ENCODE data around the gene ADAM10. TPM values are rescaled to one million over a fixed set of nuclear protein-coding genes. Genes with fewer than 3 reads are reported as not detected.
A peak's percentile ranks its signal among the peaks of the same experiment; 100 is the strongest.

ADAM10 gene
- polyA plus RNA-seq, 1 donor (not counting 4 experiments of a cell fraction or from before 2014, with no cell fraction given): 198 TPM

DNA sequence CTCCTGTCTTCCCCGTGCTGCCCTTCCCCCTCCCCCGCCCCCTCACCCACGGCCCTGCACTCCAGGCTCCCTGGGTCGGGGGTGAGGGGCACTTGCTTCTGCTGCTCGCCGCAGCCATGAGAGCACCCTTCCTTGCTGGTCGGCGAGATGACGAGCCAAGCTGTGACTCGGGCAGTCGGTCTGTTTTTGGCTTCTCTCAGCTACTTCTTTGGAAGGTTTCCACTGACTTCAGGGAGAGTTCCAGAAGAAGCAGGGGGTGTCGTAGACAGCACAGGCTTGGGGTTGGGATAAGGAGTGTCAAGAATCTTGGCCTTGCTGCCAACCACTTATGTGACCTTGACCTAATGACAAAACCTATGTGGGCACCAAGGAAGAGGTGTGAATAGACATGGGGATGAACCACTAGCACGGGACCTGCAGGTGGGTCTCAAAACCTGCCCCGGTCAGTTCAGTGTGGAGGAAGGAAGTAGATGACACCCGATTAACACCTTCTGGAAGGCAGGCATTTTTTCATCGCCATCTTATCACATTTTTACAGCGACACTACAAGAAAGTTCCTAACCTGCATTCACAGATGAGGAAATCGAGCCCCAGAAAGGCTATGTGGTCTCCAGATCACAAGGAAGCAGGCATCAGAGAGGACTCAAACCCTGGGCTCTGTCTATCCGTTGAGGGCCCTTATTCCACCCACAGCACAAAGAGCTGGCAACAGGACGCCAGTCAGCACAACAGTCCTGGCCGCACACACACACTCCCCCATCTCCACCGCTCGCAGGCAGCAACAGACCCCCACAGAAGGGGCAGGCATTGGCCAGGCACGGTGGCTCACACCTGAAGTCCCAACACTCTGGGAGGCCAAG, 196.8 kb downstream of the ADAM10 start:
- no peak for DNase-seq (ENCODE audit: low read depth, low spot score)
- no peak overlapping the region for H3K9ac ChIP-seq (ENCODE audit: control insufficient read depth, extremely low read depth, insufficient read depth, low read length)
- dilution Hi-C loops (cut with MboI; ENCODE audit: extremely low pct_ligation_motif_present, low sequenced_read_pairs): no loop called here

GRCh38 chr15:58551764-58552504, 197.6 kb downstream of the ADAM10 start:
- Histone ChIP-seq H2AFZ (ENCODE audit: control insufficient read depth, low read length) (peak overlapping the region; percentile 17), H3K36me3 (ENCODE audit: control insufficient read depth in 2 of 2, extremely low read depth in 1 of 2, insufficient read depth in 2 of 2, low read length in 2 of 2) (no peaks in the 10 kb centered on the region)

More for the DNA sequence above, 196.8 kb downstream of the ADAM10 start:
- H3K79me2 ChIP-seq (ENCODE audit: control insufficient read depth, insufficient read depth, low read length): no peaks in the 10 kb centered on the region
- H4K20me1 ChIP-seq (ENCODE audit: control insufficient read depth, extremely low read depth, insufficient read depth, low read length): no peaks in the 10 kb centered on the region
- no peaks in the 10 kb centered on the region for H3K27me3 ChIP-seq (ENCODE audit: control insufficient read depth, extremely low read depth, insufficient read depth, low read length)
- no peak overlapping the region for H3K4me2 ChIP-seq (ENCODE audit: control insufficient read depth, extremely low read depth, insufficient read depth, low read depth, low read length)
- peaks cover 15% of the 10 kb centered on the region for H3K4me1 ChIP-seq (ENCODE audit: control insufficient read depth, extremely low read depth, insufficient read depth, low read length)
- H3K36me3 ChIP-seq (ENCODE audit: control insufficient read depth in 2 of 2, extremely low read depth in 1 of 2, insufficient read depth in 2 of 2, low read length in 2 of 2): no peaks in the 10 kb centered on the region
- FAIRE-seq: no peak
- H3K27ac ChIP-seq (ENCODE audit: control insufficient read depth, insufficient read depth, low read length): no peak overlapping the region
- TF ChIP-seq EZH2 (IDR thresholded peaks at IDR 0.05; ENCODE audit: low read length): no peak
- TF ChIP-seq, protein P1, sequence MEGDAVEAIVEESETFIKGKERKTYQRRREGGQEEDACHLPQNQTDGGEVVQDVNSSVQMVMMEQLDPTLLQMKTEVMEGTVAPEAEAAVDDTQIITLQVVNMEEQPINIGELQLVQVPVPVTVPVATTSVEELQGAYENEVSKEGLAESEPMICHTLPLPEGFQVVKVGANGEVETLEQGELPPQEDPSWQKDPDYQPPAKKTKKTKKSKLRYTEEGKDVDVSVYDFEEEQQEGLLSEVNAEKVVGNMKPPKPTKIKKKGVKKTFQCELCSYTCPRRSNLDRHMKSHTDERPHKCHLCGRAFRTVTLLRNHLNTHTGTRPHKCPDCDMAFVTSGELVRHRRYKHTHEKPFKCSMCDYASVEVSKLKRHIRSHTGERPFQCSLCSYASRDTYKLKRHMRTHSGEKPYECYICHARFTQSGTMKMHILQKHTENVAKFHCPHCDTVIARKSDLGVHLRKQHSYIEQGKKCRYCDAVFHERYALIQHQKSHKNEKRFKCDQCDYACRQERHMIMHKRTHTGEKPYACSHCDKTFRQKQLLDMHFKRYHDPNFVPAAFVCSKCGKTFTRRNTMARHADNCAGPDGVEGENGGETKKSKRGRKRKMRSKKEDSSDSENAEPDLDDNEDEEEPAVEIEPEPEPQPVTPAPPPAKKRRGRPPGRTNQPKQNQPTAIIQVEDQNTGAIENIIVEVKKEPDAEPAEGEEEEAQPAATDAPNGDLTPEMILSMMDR (optimal IDR thresholded peaks at IDR 0.05 in 1 of 3, IDR thresholded peaks at IDR 0.05 in 1 of 3, conservative IDR thresholded peaks at IDR 0.05 in 1 of 3; ENCODE audit: extremely low read depth in 1 of 3, insufficient read depth in 2 of 3, low read length in 3 of 3): no peak
- no peak overlapping the region for H3K4me3 ChIP-seq (ENCODE audit: control insufficient read depth in 2 of 3, extremely low read depth in 1 of 3, insufficient read depth in 2 of 3, low read depth in 1 of 3, low read length in 3 of 3)
- H3K9me3 ChIP-seq (ENCODE audit: control insufficient read depth, low read depth, low read length): no peaks in the 10 kb centered on the region
- H2AFZ ChIP-seq (ENCODE audit: control insufficient read depth, low read length): no peak overlapping the region
- H3K9me1 ChIP-seq (ENCODE audit: control insufficient read depth, extremely low read depth, insufficient read depth, low read length): no peaks in the 10 kb centered on the region

More at GRCh38 chr15:58551764-58552504, 197.6 kb downstream of the ADAM10 start:
- no peaks in the 10 kb centered on the region for H3K27me3 ChIP-seq (ENCODE audit: control insufficient read depth, extremely low read depth, insufficient read depth, low read length)
- no peak for TF ChIP-seq EZH2 (IDR thresholded peaks at IDR 0.05; ENCODE audit: low read length)
- TF ChIP-seq, protein P1 (optimal IDR thresholded peaks at IDR 0.05 in 1 of 3, IDR thresholded peaks at IDR 0.05 in 1 of 3, conservative IDR thresholded peaks at IDR 0.05 in 1 of 3; ENCODE audit: extremely low read depth in 1 of 3, insufficient read depth in 2 of 3, low read length in 3 of 3): no peak
- no peaks in the 10 kb centered on the region for H4K20me1 ChIP-seq (ENCODE audit: control insufficient read depth, extremely low read depth, insufficient read depth, low read length)
- dilution Hi-C loops (cut with MboI; ENCODE audit: extremely low pct_ligation_motif_present, low sequenced_read_pairs): no loop called here
- peaks cover 23% of the 10 kb centered on the region for H3K4me1 ChIP-seq (ENCODE audit: control insufficient read depth, extremely low read depth, insufficient read depth, low read length)
- FAIRE-seq: peak; percentile 17
- peak overlapping the region in 1 of 3 experiments; percentile 15 for H3K4me3 ChIP-seq (ENCODE audit: control insufficient read depth in 2 of 3, extremely low read depth in 1 of 3, insufficient read depth in 2 of 3, low read depth in 1 of 3, low read length in 3 of 3)
- peak overlapping the region; percentile 2 for H3K27ac ChIP-seq (ENCODE audit: control insufficient read depth, insufficient read depth, low read length)
- DNase-seq (ENCODE audit: low read depth, low spot score): no peak
- no peaks in the 10 kb centered on the region for H3K9me1 ChIP-seq (ENCODE audit: control insufficient read depth, extremely low read depth, insufficient read depth, low read length)
- no peaks in the 10 kb centered on the region for H3K9me3 ChIP-seq (ENCODE audit: control insufficient read depth, low read depth, low read length)
- no peaks in the 10 kb centered on the region for H3K79me2 ChIP-seq (ENCODE audit: control insufficient read depth, insufficient read depth, low read length)
- no peak overlapping the region for H3K9ac ChIP-seq (ENCODE audit: control insufficient read depth, extremely low read depth, insufficient read depth, low read length)
- peak overlapping the region; percentile 66 for H3K4me2 ChIP-seq (ENCODE audit: control insufficient read depth, extremely low read depth, insufficient read depth, low read depth, low read length)
